T-helper 2 cell treated with Interferon-gamma antibody and Interleukin-4, amounts not matched to agents 100 ng/mL and 5 ng/mL, for 36 hours (primary cell): ENCODE results near the gene RBM14. TPM values are rescaled to one million over a fixed set of nuclear protein-coding genes. Genes with fewer than 3 reads are reported as not detected.
"Not testable (repeated sequence)": the region's sequence is repeated elsewhere in the genome, so short reads cannot be mapped to it uniquely, and the experiment has no call there.

Source experiments
- intact Hi-C: fragments of 100-400 bp; cut with micrococcal nuclease; formaldehyde crosslinking; loops from one replicate; pipeline ENCODE4 v1.15.1; 2023
- total RNA-seq: library from RNA; stranded (reverse); gene quantifications from 2 replicates; pipeline ENCODE4 v1.2.3, GENCODE V29; 2022

Gene RBM14
- total RNA-seq, 1 donor from 2014 or later: 178 TPM

DNA sequence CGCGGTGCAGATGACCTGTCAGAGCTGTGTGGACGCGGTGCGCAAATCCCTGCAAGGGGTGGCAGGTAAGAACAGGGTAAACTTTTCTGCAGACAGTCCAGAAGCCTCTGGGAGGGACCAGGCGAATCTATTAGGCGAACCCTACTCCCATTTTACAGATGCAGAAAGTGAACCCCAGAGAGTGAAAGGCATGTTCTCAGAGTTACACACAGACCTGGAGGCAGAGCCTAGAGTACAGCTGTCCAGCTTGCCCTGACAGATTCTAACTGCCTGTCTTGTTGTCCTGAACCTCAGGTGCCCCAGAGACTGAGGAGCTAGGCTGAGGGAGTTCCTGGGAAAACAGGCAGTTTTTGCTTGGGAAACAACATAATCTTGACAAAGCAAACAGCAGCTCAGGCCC is 22.8 kb upstream of the RBM14 start:
- intact Hi-C loops: loop anchor here (1.0 to 10.0 kb wide), 6 partner anchors 14 to 361 kb away; partner anchors contain the start of genes ACTN3, PC, RBM14 and RBM4

DNA sequence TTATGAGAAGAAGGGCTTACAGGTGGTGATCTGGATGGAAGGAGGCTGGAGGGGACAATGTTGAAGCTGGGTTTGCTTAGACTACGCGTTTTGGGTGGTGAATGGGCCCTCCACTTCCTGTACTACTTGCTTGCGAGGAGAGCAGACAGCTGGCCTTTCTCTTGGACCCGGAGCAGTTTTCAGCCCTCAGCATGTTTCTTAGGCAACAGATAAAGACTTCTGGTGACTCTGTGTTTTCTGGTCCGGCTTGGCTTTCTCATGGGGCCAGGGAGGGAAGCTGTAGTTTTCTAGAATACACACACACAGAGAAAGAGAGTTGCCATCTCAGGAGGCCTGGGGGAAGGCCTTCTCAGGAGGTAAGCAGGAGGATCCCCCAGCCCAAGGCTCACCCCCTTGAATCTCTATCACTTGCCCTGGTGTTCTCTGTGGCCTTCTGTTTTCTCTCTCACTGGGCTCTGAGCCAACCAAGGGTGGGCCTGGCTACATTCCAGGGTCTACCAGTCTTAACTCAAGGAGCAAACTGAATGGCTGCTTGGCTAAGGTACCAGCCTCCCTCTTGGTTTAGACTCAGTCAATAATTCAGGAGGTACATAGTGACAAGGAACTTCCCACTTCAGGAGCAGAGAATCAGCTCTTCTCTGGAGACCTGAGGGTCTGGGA is 21.1 kb upstream of the RBM14 start:
- intact Hi-C loops: loop anchor here (10.0 kb wide), 1 partner anchor 359 kb away; the partner anchor contains the start of gene PC

DNA sequence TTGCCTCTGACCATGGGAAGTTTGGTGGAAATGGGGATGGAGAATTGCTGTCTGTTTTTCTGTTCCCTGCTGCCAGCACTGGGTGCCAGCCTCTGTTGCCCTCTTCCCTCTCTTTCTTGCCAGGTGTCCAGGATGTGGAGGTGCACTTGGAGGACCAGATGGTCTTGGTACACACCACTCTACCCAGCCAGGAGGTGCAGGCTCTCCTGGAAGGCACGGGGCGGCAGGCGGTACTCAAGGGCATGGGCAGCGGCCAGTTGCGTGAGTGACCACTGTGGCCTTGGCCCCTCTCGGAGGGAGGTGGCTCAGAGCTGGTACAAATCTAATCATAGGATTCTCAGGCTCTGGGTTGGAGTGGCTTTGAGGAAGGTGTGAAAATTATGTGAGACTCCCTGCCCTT is 17.4 kb upstream of the RBM14 start:
- intact Hi-C loops: loop anchor here (10.0 kb wide), 1 partner anchor 356 kb away; the partner anchor contains the start of gene PC

- intact Hi-C loops: no loop called here
Observed at GRCh38 chr11:66600219-66600618, 16.2 kb upstream of the RBM14 start.

DNA sequence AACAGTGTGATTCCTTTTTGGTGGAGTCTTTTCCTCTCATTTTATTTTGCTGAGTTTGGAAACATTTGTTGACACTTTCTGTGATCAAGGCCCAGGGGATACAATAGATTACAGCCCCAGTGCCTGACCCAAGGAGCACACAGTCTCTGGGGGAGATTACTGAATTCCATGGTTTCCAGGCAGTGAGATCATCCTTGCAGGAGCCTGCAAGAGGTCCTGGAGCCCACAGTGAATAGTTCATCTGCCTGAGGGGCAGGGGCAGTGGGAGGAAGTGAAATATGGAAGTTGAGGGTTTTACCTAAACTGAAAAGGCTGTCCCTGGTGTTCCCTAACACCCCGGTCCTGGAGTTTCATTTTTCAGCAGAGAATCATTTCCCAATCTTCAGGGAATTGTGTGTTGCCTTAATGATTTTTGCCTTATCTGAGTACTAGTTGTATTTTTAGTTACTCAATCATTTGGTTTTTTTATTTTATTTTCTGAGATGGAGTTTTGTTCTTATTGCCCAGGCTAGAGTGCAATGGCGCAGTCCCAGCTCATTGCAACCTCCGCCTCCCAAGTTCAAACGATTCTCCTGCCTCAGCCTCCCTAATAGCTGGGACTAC is 15.7 kb upstream of the RBM14 start:
- intact Hi-C loops: no loop called here

- intact Hi-C loops: no loop called here
Observed at GRCh38 chr11:66603072-66603471, 13.4 kb upstream of the RBM14 start.

DNA sequence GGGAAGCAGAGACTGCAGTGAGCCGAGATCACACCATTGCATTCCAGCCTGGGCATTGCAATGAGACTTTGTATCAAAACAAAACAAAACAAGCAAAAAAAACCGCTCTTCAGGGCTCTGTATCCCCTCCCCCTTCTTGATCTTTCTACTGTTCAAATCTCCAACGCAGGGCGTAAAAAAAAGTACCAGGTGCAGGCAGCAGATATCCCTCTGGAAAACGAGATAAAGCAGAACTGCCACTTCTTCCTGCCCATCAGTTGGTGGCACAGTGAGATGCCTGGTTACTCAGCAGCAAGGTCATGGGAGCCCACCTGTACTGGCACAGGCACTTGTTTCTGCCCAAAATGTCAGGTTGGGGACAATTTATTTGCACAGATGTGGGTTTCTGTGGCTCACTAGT is 12.3 kb upstream of the RBM14 start:
- intact Hi-C loops: no loop called here

DNA sequence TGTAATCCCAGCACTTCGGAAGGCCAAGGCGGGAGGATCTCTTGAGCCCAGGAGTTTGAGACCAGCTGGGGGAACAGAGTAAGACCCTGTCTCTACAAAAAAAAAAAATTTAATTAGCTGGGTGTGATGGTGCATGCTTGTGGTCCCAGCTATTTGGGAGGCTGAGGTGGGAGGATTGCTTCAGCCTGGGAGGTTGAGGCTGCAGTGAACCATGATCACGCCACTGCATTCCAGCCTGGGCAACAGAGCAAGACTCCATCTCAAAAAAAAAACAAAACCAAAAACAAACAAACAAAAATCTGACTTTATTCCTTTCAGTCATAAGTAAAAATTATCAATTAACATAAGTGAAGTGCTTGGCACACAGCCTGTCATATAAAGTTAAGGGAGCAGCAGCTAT is 9.8 kb upstream of the RBM14 start:
- intact Hi-C loops: not testable (repeated sequence)

GRCh38 chr11:66607126-66607834 is 9.2 kb upstream of the RBM14 start:
- intact Hi-C loops: no loop called here

GRCh38 chr11:66609721-66610617 is 6.5 kb upstream of the RBM14 start:
- intact Hi-C loops: loop anchor here (10.0 kb wide), 1 partner anchor 135 kb away; a partner anchor contains a TSS

DNA sequence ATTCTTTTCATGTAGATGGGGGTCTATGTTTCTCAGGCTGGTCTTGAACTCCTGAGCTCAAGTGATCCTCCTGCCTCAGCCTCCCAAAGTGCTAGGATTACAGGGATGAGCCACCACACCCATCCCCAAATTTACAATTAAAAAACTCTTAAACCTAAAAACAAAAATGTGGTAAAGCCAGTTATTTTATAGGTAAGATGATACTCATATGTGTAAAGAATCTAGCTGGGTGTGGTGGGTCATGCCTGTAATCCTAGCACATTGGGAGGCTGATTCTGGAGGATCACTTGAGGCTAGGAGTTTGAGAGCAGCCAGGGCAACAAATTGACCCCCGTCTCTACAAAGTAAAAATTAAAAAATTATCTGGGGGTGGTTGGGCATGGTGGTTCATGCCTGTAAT is 4.0 kb upstream of the RBM14 start:
- intact Hi-C loops: loop anchor here (10.0 kb wide), 1 partner anchor 132 kb away; a partner anchor contains a TSS

- intact Hi-C loops: loop anchor here (10.0 kb wide), 1 partner anchor 131 kb away; a partner anchor contains a TSS
Observed at GRCh38 chr11:66614073-66614472, 2.4 kb upstream of the RBM14 start.

GRCh38 chr11:66617155-66617834 is 865 bp downstream of the RBM14 start:
- intact Hi-C loops: loop anchor here (2.0 to 10.0 kb wide), 5 partner anchors 40 to 502 kb away; partner anchors contain the start of genes B4GAT1, BRMS1, KDM2A and RAB1B

- intact Hi-C loops: loop anchor here (5.0 to 10.0 kb wide), 4 partner anchors 42 to 352 kb away; partner anchors contain the start of genes B4GAT1, BRMS1 and RAB1B
Observed at GRCh38 chr11:66619080-66619554, 2.7 kb downstream of the RBM14 start.

DNA sequence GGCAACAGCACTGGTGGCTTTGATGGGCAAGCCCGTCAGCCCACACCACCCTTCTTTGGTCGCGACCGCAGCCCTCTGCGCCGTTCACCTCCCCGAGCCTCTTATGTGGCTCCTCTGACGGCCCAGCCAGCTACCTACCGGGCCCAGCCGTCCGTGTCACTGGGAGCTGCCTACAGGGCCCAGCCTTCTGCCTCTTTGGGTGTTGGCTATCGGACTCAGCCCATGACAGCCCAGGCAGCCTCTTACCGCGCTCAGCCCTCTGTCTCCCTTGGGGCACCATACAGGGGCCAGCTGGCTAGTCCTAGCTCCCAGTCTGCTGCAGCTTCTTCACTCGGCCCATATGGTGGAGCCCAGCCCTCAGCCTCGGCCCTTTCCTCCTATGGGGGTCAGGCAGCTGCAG is 8.0 kb downstream of the RBM14 start:
- intact Hi-C loops: no loop called here

DNA sequence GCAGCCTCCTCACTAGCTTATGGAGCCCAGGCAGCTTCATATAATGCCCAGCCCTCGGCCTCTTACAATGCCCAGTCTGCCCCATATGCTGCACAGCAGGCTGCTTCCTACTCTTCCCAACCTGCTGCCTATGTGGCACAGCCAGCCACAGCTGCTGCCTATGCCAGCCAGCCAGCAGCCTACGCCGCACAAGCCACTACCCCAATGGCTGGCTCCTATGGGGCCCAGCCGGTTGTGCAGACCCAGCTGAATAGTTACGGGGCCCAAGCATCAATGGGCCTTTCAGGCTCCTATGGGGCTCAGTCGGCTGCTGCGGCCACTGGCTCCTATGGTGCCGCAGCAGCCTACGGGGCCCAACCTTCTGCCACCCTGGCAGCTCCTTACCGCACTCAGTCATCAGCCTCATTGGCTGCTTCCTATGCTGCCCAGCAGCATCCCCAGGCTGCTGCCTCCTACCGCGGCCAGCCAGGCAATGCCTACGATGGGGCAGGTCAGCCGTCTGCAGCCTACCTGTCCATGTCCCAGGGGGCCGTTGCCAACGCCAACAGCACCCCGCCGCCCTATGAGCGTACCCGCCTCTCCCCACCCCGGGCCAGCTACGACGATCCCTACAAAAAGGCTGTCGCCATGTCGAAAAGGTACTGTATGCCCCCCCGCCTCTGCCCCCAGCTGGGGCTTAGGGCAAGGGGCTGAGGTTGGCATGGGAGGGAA is 8.8 kb downstream of the RBM14 start:
- intact Hi-C loops: no loop called here

DNA sequence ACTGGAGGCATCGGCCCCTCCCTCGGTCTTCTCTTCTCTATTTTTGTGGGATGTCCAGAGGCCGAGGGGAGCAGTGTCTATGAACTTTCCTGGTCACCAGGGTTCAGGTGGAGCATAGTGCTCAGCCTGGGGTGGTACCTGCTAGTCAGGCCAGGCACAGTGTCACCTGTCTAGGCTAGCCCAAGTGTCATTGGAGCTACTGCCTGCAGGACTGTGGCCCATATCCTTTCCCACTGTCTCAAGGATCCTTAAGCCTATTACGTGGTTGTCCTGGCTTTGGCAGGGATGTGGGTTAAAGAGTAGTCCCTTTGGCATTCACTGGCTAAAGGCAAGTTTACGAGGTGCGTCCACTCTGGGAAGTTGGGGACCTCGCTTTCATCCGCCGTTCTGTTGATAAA is 9.3 kb downstream of the RBM14 start:
- intact Hi-C loops: no loop called here

GRCh38 chr11:66626382-66626781 is 10.0 kb downstream of the RBM14 start:
- intact Hi-C loops: no loop called here

DNA sequence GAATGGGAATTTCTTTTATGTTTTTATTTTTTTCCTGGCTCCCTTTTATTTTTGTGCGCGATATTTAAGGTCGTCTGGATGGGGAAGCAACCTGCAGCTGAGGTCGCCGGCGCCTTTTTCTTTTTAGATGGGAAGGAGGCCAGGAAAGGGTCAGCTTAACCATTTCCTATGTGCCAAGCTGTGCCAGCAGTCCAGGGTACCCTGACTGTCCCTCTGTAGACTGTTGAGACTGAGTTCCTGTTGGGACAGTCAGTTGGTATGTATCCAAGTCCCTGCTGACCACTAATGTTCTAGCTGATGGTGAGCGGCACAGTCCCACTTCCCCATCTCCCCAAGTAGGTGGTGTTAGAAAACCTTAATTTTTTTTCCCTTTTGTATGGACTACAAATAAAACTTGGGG is 10.5 kb downstream of the RBM14 start:
- intact Hi-C loops: no loop called here
